GM18517 (cell line): ENCODE measurements around the gene U2AF2.

Experiments
- ATAC-seq: cut with Tn5 transposase; IDR thresholded peaks from one replicate; pipeline ENCODE4 v1.9.1; 2021; ENCODE audit warnings: mild to moderate bottlenecking, moderate library complexity; ENCODE audit not compliant: unreplicated experiment

The U2AF2 gene

GRCh38 chr19:55654868-55655647 lies at the start of gene U2AF2:
TSS of gene U2AF2 (plus strand) at chr19:55655035. CDS start at chr19:55655105, 70 bp downstream.
- peak; percentile 37 for ATAC-seq

GRCh38 chr19:55605207-55605636 lies 49.6 kb upstream of the U2AF2 start:
- peak; percentile 56 for ATAC-seq

- no peak for ATAC-seq
Measured at GRCh38 chr19:55605637-55606470, 49.0 kb upstream of the U2AF2 start, which contains the start of gene ZNF865. TSS of gene ZNF865 (plus strand) at chr19:55605647. CDS start at chr19:55613619, 7,972 bp downstream.

GRCh38 chr19:55606471-55606787 lies 48.4 kb upstream of the U2AF2 start:
- ATAC-seq, result no peak

- ATAC-seq, result no peak
Measured at GRCh38 chr19:55606817-55607216, 48.0 kb upstream of the U2AF2 start.

- ATAC-seq, result no peak
Measured at GRCh38 chr19:55609326-55609725, 45.5 kb upstream of the U2AF2 start.

- no peak for ATAC-seq
Measured at GRCh38 chr19:55611300-55611982, 43.4 kb upstream of the U2AF2 start.

GRCh38 chr19:55611983-55612645 lies 42.7 kb upstream of the U2AF2 start:
- no peak for ATAC-seq

GRCh38 chr19:55613396-55613795 lies 41.4 kb upstream of the U2AF2 start:
- ATAC-seq, result no peak

- ATAC-seq, result no peak
Measured at GRCh38 chr19:55613930-55614710, 40.7 kb upstream of the U2AF2 start.

GRCh38 chr19:55614711-55615542 lies 39.9 kb upstream of the U2AF2 start:
- ATAC-seq, result no peak

- ATAC-seq, result no peak
Measured at GRCh38 chr19:55615543-55616394, 39.1 kb upstream of the U2AF2 start.

- ATAC-seq, result no peak
Measured at GRCh38 chr19:55616395-55616875, 38.4 kb upstream of the U2AF2 start.

- no peak for ATAC-seq
Measured at GRCh38 chr19:55617426-55617825, 37.4 kb upstream of the U2AF2 start.

GRCh38 chr19:55618426-55618825 lies 36.4 kb upstream of the U2AF2 start:
- no peak for ATAC-seq

- ATAC-seq, result no peak
Measured at GRCh38 chr19:55619286-55619685, 35.5 kb upstream of the U2AF2 start.

GRCh38 chr19:55620410-55621204 lies 34.2 kb upstream of the U2AF2 start:
- no peak for ATAC-seq
